Measurements from ENCODE around the gene CHD2.
A peak's percentile ranks its signal among the peaks of the same experiment; 100 is the strongest.

CHD2 gene

GRCh38 chr15:93046120-93046519, 146.0 kb downstream of the CHD2 start:
- DNase-seq, result no peak

- DNase-seq, result no peak
These were observed 146.6 kb downstream of the CHD2 start for GRCh38 chr15:93046721-93047120.

GRCh38 chr15:93047621-93048425, 147.7 kb downstream of the CHD2 start:
- no peak for DNase-seq

GRCh38 chr15:93048426-93048721, 148.2 kb downstream of the CHD2 start:
- DNase-seq, result no peak

GRCh38 chr15:93048759-93049161, 148.6 kb downstream of the CHD2 start:
- peak in 27 of 56 donors; percentile 12 to 61 (median 37) for DNase-seq

- DNase-seq, result no peak
These were observed 149.1 kb downstream of the CHD2 start for GRCh38 chr15:93049233-93049632.

GRCh38 chr15:93049914-93050578, 149.9 kb downstream of the CHD2 start:
- DNase-seq, result no peak

- no peak for DNase-seq
These were observed 150.5 kb downstream of the CHD2 start for GRCh38 chr15:93050648-93051047.

- DNase-seq, result no peak
These were observed 151.3 kb downstream of the CHD2 start for GRCh38 chr15:93051236-93052089.

GRCh38 chr15:93052090-93052879, 152.2 kb downstream of the CHD2 start:
- DNase-seq, result no peak

GRCh38 chr15:93055211-93055610, 155.1 kb downstream of the CHD2 start:
- DNase-seq, result no peak

GRCh38 chr15:93056836-93057235, 156.7 kb downstream of the CHD2 start:
- no peak for DNase-seq

- DNase-seq, result no peak
These were observed 157.5 kb downstream of the CHD2 start for GRCh38 chr15:93057618-93058017.

- DNase-seq, result no peak
These were observed 158.0 kb downstream of the CHD2 start for GRCh38 chr15:93058128-93058527.

- no peak for DNase-seq
These were observed 158.8 kb downstream of the CHD2 start for GRCh38 chr15:93058904-93059427.

- DNase-seq, result no peak
These were observed 159.3 kb downstream of the CHD2 start for GRCh38 chr15:93059442-93059841.

- no peak for DNase-seq
These were observed 160.5 kb downstream of the CHD2 start for GRCh38 chr15:93060336-93061248.

- DNase-seq, result peak in 1 of 56 donors; percentile 12
These were observed 162.6 kb downstream of the CHD2 start for GRCh38 chr15:93062628-93063261.

- no peak for DNase-seq
These were observed 163.1 kb downstream of the CHD2 start for GRCh38 chr15:93063262-93063671.
